ENCODE data around the gene CTNNAL1.

- TF ChIP-seq CTCF (conservative IDR thresholded peaks at IDR 0.05) (no peak), ZFX (IDR thresholded peaks at IDR 0.05) (no peak)
Observed at GRCh38 chr9:108924466-108924865, 88.8 kb downstream of the CTNNAL1 start.

All from C4-2B (cell line).